Putamen (tissue), 1 donor: ENCODE measurements around the gene ENGASE.

Source experiments
- DNase-seq: peaks from one replicate; pipeline ENCODE4 v3.0.0-alpha.2; 2016; ENCODE audit warnings: low spot score

Gene ENGASE

GRCh38 chr17:79135628-79136405 is 61.2 kb downstream of the ENGASE start:
- no peak for DNase-seq
